GM12864 (cell line): ENCODE measurements around the gene NPFF.

Source experiments
- DNase-seq: peaks from one replicate; pipeline ENCODE4 v3.0.0-alpha.2; 2011; ENCODE audit warnings: low read depth
- H3K4me3 ChIP-seq: 2 replicates; pipeline ENCODE4 v1.5.1; 2011; ENCODE audit warnings: mild to moderate bottlenecking, low read depth, low read length, control low read depth
- TF ChIP-seq, protein P1 (sequence below): IDR thresholded peaks from 2 replicates; pipeline ENCODE4 v1.5.1; 2011; ENCODE audit warnings: low read depth, mild to moderate bottlenecking, moderate library complexity, low read length, control low read depth, inconsistent platforms; ENCODE audit errors: missing control alignments

NPFF gene

GRCh38 chr12:53539526-53539925, 32.2 kb upstream of the NPFF start:
- no peak for DNase-seq
- no peak overlapping the region for H3K4me3 ChIP-seq
- TF ChIP-seq, protein P1, sequence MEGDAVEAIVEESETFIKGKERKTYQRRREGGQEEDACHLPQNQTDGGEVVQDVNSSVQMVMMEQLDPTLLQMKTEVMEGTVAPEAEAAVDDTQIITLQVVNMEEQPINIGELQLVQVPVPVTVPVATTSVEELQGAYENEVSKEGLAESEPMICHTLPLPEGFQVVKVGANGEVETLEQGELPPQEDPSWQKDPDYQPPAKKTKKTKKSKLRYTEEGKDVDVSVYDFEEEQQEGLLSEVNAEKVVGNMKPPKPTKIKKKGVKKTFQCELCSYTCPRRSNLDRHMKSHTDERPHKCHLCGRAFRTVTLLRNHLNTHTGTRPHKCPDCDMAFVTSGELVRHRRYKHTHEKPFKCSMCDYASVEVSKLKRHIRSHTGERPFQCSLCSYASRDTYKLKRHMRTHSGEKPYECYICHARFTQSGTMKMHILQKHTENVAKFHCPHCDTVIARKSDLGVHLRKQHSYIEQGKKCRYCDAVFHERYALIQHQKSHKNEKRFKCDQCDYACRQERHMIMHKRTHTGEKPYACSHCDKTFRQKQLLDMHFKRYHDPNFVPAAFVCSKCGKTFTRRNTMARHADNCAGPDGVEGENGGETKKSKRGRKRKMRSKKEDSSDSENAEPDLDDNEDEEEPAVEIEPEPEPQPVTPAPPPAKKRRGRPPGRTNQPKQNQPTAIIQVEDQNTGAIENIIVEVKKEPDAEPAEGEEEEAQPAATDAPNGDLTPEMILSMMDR, result no peak

GRCh38 chr12:53538209-53538689, 31.0 kb upstream of the NPFF start:
- no peak overlapping the region for H3K4me3 ChIP-seq
- TF ChIP-seq, protein P1, result no peak
- DNase-seq, result no peak

GRCh38 chr12:53536962-53537361, 29.7 kb upstream of the NPFF start:
- TF ChIP-seq, protein P1, result no peak
- DNase-seq, result no peak

DNA sequence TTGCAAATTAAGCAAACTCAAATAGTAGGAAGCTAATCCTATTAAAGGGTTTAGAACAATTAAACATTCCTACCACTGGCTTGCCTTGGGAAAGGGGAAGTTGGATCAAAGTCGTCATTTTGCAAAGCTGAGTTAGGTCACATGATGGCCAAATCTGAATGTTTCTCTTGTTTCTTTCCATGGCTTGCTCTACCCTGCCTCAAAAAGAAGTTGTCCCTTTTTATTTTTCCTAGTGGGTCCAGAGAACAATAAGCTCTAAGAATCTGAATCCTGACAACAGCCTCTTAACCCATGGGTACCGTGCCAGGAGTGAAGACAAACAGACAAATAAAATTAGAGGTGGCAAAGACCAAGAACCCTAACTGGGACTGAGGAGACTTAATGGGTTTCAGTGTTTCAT, 26.2 kb upstream of the NPFF start:
- TF ChIP-seq, protein P1, result no peak
- DNase-seq, result no peak
- no peak overlapping the region for H3K4me3 ChIP-seq

More at GRCh38 chr12:53536962-53537361, 29.7 kb upstream of the NPFF start:
- no peak overlapping the region for H3K4me3 ChIP-seq

DNA sequence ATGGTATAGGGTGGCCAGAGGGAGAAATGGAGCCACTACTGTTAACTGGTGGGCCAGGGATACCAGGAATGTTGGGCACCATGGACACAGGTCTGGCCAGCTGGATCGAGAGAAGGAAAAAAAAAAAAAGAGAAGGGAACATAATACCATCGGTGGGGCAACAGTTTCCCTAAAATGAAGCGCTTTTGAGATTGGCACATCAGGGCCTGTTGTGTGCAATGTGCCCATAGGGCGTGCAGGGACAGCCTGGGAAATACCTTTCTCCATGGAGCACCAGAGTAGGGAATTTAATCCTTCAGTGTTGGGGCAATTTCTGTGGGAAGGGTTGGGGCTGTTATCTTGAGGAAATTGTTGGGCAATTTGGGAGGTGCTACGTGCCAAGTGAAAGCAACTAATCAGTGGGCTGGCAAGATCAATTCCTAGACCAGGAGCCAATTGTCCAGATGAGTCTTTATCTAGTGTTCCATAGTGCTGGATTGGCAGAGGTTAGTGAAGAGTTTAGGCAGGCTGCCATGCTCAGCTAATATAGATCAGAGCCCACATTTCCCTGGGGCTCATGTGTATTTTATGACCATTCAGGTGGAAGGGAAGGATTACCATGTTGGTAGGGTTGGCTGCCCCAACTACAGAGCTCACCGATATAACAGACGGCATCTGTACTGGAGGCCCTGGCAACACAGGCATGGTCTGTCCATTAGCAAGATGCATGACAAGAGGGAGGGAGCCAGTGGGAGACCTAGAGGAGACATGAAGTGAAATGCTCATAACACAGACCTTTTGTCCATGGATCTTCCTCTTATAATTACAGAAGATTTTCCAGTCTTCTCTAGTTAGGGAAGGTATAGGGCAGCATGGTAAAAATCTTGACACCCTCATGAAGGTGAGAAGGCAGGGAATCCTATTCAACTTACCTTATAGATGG, 25.5 kb upstream of the NPFF start:
- DNase-seq, result no peak
- TF ChIP-seq, protein P1, result no peak
- H3K4me3 ChIP-seq, result no peak overlapping the region

DNA sequence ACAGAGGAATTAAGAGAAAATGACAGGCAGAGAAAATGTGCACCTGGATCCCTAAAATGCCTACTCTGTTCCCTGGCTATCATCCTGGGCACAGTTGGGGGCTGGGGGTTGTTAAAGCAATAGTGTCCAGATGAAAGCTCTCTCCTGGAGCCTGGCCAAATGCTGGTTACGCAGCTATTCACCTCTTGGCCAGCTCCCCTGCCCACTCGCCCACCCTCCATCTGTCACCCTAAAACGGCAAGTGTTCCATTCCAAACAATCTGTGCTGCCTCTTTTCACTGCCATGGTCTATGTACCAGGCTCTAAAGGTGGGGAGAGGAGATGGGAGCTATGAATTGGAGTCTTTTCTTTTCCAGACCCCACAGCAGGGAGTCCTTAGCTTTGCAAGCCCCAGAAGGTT, 24.7 kb upstream of the NPFF start:
- TF ChIP-seq, protein P1, result no peak
- DNase-seq, result no peak

DNA sequence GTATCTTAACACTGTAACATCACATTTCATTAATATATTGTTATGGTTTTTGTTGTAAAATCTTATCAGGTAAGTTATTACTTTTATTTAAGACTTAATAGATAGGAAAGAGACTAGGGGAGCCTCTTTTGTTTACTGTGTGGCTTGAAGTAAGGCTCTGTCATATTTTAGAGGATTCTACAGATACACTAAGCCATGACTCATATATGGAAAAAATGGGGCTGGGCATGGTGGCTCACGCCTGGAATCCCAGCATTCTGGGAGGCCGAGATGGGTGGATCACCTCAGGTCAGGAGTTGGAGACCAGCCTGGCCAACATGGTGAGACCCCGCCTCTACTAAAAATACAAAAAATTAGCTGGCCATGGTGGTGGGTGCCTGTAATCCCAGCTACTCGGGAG, 23.6 kb upstream of the NPFF start:
- DNase-seq, result no peak
- no peak overlapping the region for H3K4me3 ChIP-seq
- TF ChIP-seq, protein P1, result no peak

More for the DNA sequence above, 24.7 kb upstream of the NPFF start:
- no peak overlapping the region for H3K4me3 ChIP-seq
